GM12891 (cell line): ENCODE data around the gene CHCHD6.

Experiments used
- POLR2A ChIP-seq: IDR thresholded peaks from 2 replicates; pipeline ENCODE4 v1.6.1; 2011; ENCODE audit warnings: low read depth, low read length, control low read depth
- POLR2AphosphoS5 ChIP-seq: IDR thresholded peaks from 2 replicates; pipeline ENCODE4 v1.6.1; 2011; ENCODE audit warnings: low read depth, low read length, control low read depth
- POU2F2 ChIP-seq: IDR thresholded peaks from 2 replicates; pipeline ENCODE4 v1.6.1; 2011; ENCODE audit warnings: low read depth, mild to moderate bottlenecking, control low read depth, low read length, moderate library complexity
- SPI1 ChIP-seq: IDR thresholded peaks from 2 replicates; pipeline ENCODE4 v1.6.1; 2011; ENCODE audit warnings: low read depth, low read length, control low read depth
- TAF1 ChIP-seq: IDR thresholded peaks from 2 replicates; pipeline ENCODE4 v1.6.1; 2011; ENCODE audit warnings: low read depth, low read length, control low read depth

GRCh38 chr3:126968391-126969390, 264.7 kb downstream of the CHCHD6 start:
- TF ChIP-seq TAF1 (no peak), POLR2A (no peak), POLR2AphosphoS5 (no peak), SPI1 (no peak), POU2F2 (no peak)
